Stimulated activated CD8-positive, alpha-beta memory T cell treated with anti-CD3 and anti-CD28 coated beads, Interleukin-2, amount 100 ng/mL, for 1 hour (primary cell): ENCODE measurements around the gene KATNAL1.
"Not testable (repeated sequence)": the region's sequence is repeated elsewhere in the genome, so short reads cannot be mapped to it uniquely, and the experiment has no call there.

Experiments used
- DNase-seq, 2 donors: peaks; one replicate each; pipeline ENCODE4 v3.0.0-alpha.2; 2020; ENCODE audit warnings: low read depth in 2 of 2

KATNAL1 gene

DNA sequence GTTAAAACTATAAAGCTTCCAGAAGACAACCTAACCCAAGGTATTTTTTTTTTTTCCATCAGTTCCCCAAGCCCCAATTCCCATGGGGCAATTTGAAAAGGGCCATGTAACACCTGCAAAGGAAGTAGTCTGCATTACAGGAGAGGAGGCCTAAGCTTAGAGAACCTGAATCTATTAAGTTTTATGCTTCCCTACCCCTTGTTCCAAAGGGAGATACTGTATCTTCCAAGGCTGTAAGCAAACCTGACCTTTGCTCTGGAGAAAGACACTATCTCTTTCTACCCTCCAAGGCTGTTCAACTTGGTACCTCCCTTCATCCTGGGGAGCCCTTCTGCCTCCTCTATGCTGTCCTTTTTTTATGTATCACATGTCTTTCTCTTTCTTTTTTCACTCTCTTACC lies 15.0 kb downstream of the KATNAL1 start:
- no peak for DNase-seq

DNA sequence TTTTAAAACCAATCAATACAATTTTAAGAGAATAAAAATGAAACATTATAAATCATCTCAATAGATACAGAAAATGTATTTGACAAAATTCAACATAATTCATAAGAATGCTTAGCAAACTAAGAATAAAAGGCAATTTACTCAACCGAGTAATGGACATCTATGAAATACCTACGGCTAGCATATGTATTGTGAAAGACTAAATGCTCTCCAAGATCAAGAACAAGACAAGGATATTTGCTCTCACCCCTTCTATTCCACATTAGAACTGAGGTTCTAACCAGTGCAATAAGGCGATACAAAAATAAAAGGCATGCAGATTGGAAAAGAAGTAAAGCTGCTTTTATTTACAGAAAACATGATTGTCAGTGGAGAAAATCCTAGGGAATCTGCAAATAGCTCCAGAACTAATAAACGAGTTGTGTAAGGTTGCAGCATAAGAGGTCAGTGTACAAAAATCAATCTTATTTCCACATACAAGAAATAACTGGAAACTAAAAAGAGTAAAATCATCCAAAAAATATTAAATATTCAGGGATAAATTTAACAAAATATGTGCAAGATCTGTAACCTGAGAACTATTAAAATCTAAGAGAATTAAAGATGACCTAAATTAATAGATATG lies 16.4 kb downstream of the KATNAL1 start:
- DNase-seq = no peak

- no peak for DNase-seq
Measured at GRCh38 chr13:30289533-30289932, 17.8 kb downstream of the KATNAL1 start.

DNA sequence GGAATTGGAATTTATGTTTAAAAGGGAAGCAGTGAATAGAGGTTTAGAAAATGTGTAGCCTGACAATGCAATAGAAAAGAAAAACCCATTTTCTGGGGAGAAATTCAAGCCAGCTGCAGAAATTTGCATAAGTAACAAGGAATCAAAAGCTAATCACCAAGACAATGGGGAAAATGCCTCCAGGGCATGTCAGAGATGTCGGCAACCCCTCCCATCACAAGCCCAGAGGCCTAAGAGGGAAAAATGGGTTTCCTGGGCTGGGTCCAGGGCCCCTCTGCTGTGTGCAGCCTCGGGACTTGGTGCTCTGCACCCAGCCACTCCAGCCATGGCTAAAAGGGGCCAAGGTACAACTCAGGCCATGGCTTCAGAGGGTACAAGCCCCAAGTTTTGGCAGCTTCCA lies 21.3 kb downstream of the KATNAL1 start:
- DNase-seq = not testable (repeated sequence)

- DNase-seq = no peak
Measured at GRCh38 chr13:30276178-30276577, 31.2 kb downstream of the KATNAL1 start.

DNA sequence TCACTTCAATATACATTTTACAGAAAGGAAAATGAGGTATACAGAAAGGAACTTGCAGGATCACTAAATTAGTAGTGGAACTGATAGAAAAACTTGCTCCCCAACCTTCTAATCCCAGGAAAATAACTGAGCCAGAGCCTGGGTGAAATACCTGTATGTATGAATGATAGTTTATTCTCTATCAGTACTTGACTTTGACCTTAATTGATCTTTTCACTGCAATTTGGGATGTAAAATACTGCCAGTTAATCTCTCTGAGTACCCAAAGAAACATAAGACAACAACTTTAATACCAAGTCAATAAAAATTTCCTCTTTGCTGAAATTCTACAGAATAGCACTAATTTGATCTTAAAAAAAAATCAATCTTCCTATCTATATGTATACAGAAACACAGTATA lies 33.3 kb downstream of the KATNAL1 start:
- no peak for DNase-seq

DNA sequence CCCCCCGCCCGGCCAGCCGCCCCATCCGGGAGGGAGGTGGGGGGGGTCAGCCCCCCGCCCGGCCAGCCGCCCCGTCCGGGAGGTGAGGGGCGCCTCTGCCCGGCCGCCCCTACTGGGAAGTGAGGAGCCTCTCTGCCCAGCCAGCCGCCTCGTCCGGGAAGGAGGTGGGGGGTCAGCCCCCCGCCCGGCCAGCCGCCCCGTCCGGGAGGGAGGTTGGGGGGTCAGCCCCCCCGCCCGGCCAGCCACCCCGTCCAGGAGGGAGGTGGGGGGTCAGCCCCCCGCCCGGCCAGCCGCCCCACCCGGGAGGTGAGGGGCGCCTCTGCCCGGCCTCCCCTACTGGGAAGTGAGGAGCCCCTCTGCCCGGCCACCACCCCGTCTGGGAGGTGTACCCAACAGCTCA lies 37.3 kb downstream of the KATNAL1 start:
- DNase-seq = not testable (repeated sequence)

- no peak for DNase-seq
Measured at GRCh38 chr13:30268673-30269072, 38.7 kb downstream of the KATNAL1 start.

GRCh38 chr13:30266756-30267155 lies 40.6 kb downstream of the KATNAL1 start:
- DNase-seq = no peak

- DNase-seq = not testable (repeated sequence)
Measured at GRCh38 chr13:30259149-30259733, 48.1 kb downstream of the KATNAL1 start.

GRCh38 chr13:30257468-30258099 lies 49.8 kb downstream of the KATNAL1 start:
- DNase-seq = no peak

DNA sequence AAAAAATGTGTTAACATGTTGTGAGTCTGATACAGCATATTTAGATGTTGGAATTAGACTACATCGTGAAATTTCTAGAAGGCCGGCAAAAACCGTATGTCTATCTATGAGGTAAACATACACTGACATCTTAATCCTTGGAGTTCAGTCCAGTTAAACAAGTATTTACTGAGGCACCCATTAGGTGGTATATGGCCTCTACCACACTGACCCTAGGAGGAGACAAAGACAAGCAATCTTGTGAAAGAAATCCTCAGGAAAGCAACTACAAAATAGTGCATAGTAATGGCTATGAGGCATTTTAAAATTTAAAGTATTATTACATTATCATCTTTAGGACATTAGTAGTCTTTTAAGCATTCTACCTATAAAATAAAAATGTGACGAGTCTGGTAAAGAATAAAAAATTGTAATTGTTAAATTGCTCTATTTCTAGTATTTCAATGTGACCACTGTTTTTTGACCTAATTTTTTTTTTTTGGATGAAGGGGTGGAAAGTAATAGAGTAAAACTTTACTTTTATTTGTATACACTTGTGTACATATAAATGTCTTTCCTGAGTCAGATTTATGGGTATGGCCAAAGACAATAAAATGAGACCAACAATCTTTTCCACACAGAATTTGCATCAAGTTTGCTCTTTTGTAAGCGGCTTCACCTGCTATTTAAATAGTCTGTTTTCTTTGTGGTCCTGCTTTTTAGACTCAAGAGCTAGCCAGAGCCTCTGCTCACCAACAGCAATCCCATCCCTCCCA lies 50.5 kb downstream of the KATNAL1 start:
- no peak for DNase-seq

- DNase-seq = no peak
Measured at GRCh38 chr13:30255696-30256095, 51.7 kb downstream of the KATNAL1 start.

DNA sequence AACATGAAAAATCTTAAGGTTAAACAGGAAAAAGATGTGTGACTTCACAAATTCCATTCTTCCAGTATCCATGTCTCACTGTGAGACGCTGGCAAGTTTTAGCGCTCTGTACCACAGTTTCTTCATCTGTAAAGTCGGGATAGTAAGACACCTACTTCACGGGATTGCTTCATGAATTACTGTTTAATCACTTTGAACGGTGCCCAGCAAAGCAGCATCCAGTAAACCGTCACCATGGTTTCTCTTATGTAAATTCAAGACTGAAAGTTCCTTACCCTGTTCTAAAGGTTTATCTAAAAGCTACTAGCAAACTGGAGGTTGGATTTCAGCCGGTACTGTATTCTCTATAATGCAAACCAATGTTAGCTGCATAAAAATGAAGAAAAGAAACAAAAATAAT lies 53.5 kb downstream of the KATNAL1 start:
- no peak for DNase-seq

DNA sequence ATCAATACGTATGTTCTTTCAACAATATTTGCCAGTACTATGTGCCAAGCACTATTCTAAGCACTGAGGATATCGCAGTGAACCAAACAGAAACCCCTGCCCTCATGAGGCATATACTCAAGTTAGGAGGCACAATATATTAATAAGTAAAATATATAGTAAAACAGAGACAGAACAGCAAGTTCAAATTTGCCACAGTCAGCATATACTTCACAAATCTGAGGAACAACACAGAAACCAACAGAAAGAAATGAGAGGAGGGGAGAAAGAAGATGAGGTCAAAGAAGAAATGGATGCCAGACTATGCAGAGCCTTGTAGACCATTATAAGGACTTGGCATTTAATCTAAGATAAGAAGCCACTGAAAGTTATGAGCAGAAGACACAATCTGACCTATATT lies 59.9 kb downstream of the KATNAL1 start:
- no peak for DNase-seq

- DNase-seq = no peak
Measured at GRCh38 chr13:30241532-30241931, 65.8 kb downstream of the KATNAL1 start.

DNA sequence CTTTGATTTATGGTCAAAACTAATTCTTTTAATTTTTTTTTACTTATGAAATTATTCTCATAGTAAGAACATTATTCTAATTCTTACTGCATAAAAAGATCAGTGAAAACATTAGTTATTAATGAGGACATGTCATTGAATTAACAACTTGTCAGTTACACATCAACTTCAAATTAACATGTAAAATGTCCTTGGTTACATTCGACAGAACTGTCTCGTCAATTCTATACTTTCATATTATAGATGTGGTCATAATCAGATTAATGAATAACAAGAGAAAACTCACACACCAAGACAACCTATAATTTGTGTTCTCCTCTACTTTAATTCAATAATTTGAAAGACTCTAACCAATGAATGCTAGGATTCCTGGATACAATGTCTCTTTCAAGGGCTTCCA lies 66.7 kb downstream of the KATNAL1 start:
- DNase-seq = no peak

DNA sequence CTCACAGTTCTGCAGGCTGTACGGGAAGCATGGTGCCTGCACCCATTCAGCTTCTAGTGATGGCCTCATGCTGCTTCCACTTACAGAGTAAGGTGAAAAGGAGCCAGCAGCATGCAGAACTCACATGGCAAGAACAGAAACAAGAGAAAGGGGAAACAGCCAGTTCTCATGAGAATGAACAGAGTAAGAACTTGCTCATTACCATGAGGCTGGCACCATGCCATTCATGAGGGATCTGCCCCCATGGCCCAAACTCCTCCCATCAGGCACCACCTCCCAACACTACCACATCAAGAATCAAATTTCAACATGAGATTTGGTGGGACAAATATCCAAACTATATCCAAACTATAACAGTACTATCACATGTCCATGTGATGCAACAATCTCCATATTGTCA lies 72.1 kb downstream of the KATNAL1 start:
- DNase-seq = no peak

DNA sequence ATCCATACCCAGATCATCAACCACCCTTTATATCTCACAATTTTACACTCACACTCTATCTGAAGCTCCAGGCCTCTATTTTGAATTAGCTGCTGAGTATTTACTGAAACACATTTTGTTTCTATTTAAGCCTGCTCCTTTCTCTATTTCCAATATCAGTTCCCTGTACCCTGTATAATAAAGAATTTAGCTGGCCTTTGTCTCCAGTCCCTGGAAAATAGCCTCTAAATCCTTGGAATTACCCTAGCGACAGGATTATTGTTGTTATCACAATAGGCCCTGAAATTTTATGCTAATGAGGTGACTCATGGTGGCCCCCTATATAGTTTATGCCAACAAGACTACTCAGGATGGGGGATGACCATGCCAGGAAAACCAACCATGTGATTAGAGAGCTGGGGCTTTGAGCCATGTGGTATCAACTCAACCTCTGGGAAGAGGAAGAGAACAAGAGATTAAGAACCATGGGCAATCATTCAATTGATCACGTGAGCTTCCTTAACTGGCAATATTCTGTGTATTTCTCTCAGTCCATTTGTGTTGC lies 72.7 kb downstream of the KATNAL1 start:
- DNase-seq = no peak

- no peak for DNase-seq
Measured at GRCh38 chr13:30224732-30225131, 82.6 kb downstream of the KATNAL1 start.

GRCh38 chr13:30222254-30222653 lies 85.1 kb downstream of the KATNAL1 start:
- no peak for DNase-seq

DNA sequence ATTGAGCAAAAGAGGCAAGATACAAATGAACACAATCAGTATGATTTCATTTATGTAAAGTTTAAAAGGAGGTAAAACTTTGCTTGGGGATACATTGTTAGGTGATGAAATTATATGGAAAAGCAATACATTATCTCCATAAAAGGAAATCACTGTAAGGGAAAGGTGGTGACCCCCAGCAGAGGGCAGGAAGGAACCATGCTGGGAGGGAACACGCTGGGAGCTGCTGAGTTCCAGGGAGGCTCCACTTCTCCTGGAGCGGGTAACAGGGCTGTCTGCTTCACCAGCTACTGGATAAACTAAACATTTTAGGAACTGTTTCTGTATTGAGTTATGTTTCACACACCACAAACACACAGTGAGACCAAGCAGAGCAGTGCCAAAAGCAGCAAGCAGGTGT lies 91.2 kb downstream of the KATNAL1 start:
- no peak for DNase-seq
